Choroid plexus epithelial cell (primary cell): ENCODE measurements around the gene LAPTM5.

Experiments
- DNase-seq: peaks from one replicate; pipeline ENCODE4 v3.0.0-alpha.2; 2010; ENCODE audit warnings: low read depth
- H3K4me3 ChIP-seq: 2 replicates; pipeline ENCODE4 v1.5.1; 2011; ENCODE audit warnings: low read depth, mild to moderate bottlenecking, control low read depth, low read length, moderate library complexity
- CTCF ChIP-seq: conservative IDR thresholded peaks from 2 replicates; pipeline ENCODE4 v1.5.1; 2011; ENCODE audit warnings: low read depth, mild to moderate bottlenecking, control low read depth, inconsistent platforms, low read length, moderate library complexity

The LAPTM5 gene

GRCh38 chr1:30735668-30736498 lies 21.7 kb downstream of the LAPTM5 start:
- H3K4me3 ChIP-seq: no peak overlapping the region
- TF ChIP-seq CTCF: no peak
- DNase-seq: no peak

GRCh38 chr1:30735124-30735523 lies 22.4 kb downstream of the LAPTM5 start:
- TF ChIP-seq CTCF: no peak
- DNase-seq: no peak
- no peak overlapping the region for H3K4me3 ChIP-seq

GRCh38 chr1:30734580-30734979 lies 23.0 kb downstream of the LAPTM5 start:
- DNase-seq: no peak
- no peak for TF ChIP-seq CTCF
- no peak overlapping the region for H3K4me3 ChIP-seq

- no peak for TF ChIP-seq CTCF
- no peak overlapping the region for H3K4me3 ChIP-seq
- no peak for DNase-seq
Measured at GRCh38 chr1:30734106-30734505, 23.5 kb downstream of the LAPTM5 start.

- no peak for DNase-seq
- no peak for TF ChIP-seq CTCF
- no peak overlapping the region for H3K4me3 ChIP-seq
Measured at GRCh38 chr1:30733493-30733892, 24.1 kb downstream of the LAPTM5 start.

- no peak for TF ChIP-seq CTCF
- H3K4me3 ChIP-seq: no peak overlapping the region
- no peak for DNase-seq
Measured at GRCh38 chr1:30732277-30732996, 25.1 kb downstream of the LAPTM5 start.
